K562 (cell line): Measurements from ENCODE around the gene MBLAC2. TPM values are rescaled to one million over a fixed set of nuclear protein-coding genes. Genes with fewer than 3 reads are reported as not detected.
A peak's percentile ranks its signal among the peaks of the same experiment; 100 is the strongest.

Experiments used
- CBFA2T2 ChIP-seq: fragments of 450-650 bp; conservative IDR thresholded peaks from 2 replicates; pipeline ENCODE4 v1.6.1; 2017; ENCODE audit warnings: mild to moderate bottlenecking
- FOXA1 ChIP-seq: fragments of 450-650 bp; IDR thresholded peaks from 2 replicates; pipeline ENCODE4 v1.6.1; 2016; ENCODE audit warnings: mild to moderate bottlenecking, borderline replicate concordance
- FOXM1 ChIP-seq, 2 experiments: fragments of 450-650 bp in 1 of 2; sonication (generic) in 1 of 2; formaldehyde crosslinking in 1 of 2; IDR thresholded peaks; 2 replicates each; pipeline versions ENCODE4 v1.6.1 to v1.9.0; 2017 to 2022; ENCODE audit warnings: low read depth in 2 of 2, mild to moderate bottlenecking in 2 of 2, missing genetic modification reagents in 1 of 2, moderate library complexity in 1 of 2
- HEY1 ChIP-seq: fragments of 250-450 bp; sonication (Bioruptor Pico); IDR thresholded peaks from 2 replicates; pipeline ENCODE4 v1.5.0; 2020; ENCODE audit warnings: mild to moderate bottlenecking, moderate library complexity, borderline replicate concordance
- HIVEP1 ChIP-seq: fragments of 250-450 bp; sonication (Bioruptor Pico); IDR thresholded peaks from 2 replicates; pipeline ENCODE4 v1.4.0; 2020; ENCODE audit warnings: mild to moderate bottlenecking
- ILF3 ChIP-seq: fragments of 450-650 bp; IDR thresholded peaks from 2 replicates; pipeline ENCODE4 v1.6.1; 2018; ENCODE audit warnings: antibody characterized with exemption, mild to moderate bottlenecking, moderate library complexity, borderline replicate concordance
- MEF2D ChIP-seq: conservative IDR thresholded peaks from 2 replicates; pipeline ENCODE4 v1.6.1; 2016; ENCODE audit warnings: low read depth, missing genetic modification characterization, missing compliant biosample characterization
- MTA1 ChIP-seq: fragments of 450-650 bp; IDR thresholded peaks from 2 replicates; pipeline ENCODE4 v1.6.1; 2017; ENCODE audit warnings: borderline replicate concordance
- PHTF2 ChIP-seq: fragments of 250-450 bp; sonication (Bioruptor Pico); IDR thresholded peaks from 2 replicates; pipeline ENCODE4 v1.5.0; 2021; ENCODE audit warnings: mild to moderate bottlenecking
- SNRNP70 ChIP-seq: fragments of 200-400 bp; formaldehyde crosslinking; optimal IDR thresholded peaks from 2 replicates; pipeline ENCODE3; 2017; ENCODE audit warnings: low read depth, low read length
- STAT5A ChIP-seq: IDR thresholded peaks from 2 replicates; pipeline ENCODE4 v1.6.1; 2012; ENCODE audit warnings: low read length, inconsistent platforms, borderline replicate concordance
- ZBTB1 ChIP-seq: sonication (generic); formaldehyde crosslinking; IDR thresholded peaks from 2 replicates; pipeline ENCODE4 v1.8.1; 2023; ENCODE audit warnings: missing genetic modification reagents, low read depth, mild to moderate bottlenecking, borderline replicate concordance
- ZKSCAN1 ChIP-seq: fragments of 150-350 bp; IDR thresholded peaks from 2 replicates; pipeline ENCODE4 v1.6.1; 2016; ENCODE audit warnings: low read depth, low read length
- ZNF311 ChIP-seq: fragments of 250-450 bp; sonication (Bioruptor Pico); IDR thresholded peaks from 2 replicates; pipeline ENCODE4 v1.4.0; 2020; ENCODE audit warnings: mild to moderate bottlenecking, moderate library complexity
- ZNF316 ChIP-seq: fragments of 450-650 bp; IDR thresholded peaks from 2 replicates; pipeline ENCODE4 v1.6.1; 2016
- polyA plus RNA-seq, 8 experiments: library from polyadenylated mRNA; depleted of rRNA in 4 of 8; stranded (reverse) in 5 of 8; unstranded in 3 of 8; fragments of >200 nt; fragmentation: Nextera tagmentation in 2 of 8; fragmentation: Illumina TruSeq in 1 of 8; extraction: Ambion mirVana in 2 of 8; extraction: Trizol in 1 of 8; gene quantifications; 2 replicates each; pipeline versions ENCODE4 v1.2.1 to v1.2.3, GENCODE V29; 2011 to 2014; ENCODE audit warnings: inconsistent platforms in 1 of 8, missing spikeins in 1 of 8
- total RNA-seq, 7 experiments: library from RNA; depleted of rRNA in 6 of 7; stranded (reverse); fragments of >200 nt in 6 of 7; fragmentation: Illumina TruSeq in 2 of 7; extraction: Trizol in 2 of 7; gene quantifications; 2 replicates each; pipeline versions ENCODE4 v1.2.1 to v1.2.3, GENCODE V29; 2011 to 2021; ENCODE audit warnings: low replicate concordance in 1 of 7
- TF ChIP-seq, protein P1 (sequence below): sonication (generic); formaldehyde crosslinking; IDR thresholded peaks from 2 replicates; pipeline ENCODE4 v1.8.1; 2023; ENCODE audit warnings: mild to moderate bottlenecking, missing genetic modification reagents

MBLAC2 gene
- total and polyA plus RNA-seq, 9 of the 15 experiments (the other 6 are each of a cell fraction or from before 2014, with no cell fraction given): 2.4 to 13.1 (median 10.3) TPM

DNA sequence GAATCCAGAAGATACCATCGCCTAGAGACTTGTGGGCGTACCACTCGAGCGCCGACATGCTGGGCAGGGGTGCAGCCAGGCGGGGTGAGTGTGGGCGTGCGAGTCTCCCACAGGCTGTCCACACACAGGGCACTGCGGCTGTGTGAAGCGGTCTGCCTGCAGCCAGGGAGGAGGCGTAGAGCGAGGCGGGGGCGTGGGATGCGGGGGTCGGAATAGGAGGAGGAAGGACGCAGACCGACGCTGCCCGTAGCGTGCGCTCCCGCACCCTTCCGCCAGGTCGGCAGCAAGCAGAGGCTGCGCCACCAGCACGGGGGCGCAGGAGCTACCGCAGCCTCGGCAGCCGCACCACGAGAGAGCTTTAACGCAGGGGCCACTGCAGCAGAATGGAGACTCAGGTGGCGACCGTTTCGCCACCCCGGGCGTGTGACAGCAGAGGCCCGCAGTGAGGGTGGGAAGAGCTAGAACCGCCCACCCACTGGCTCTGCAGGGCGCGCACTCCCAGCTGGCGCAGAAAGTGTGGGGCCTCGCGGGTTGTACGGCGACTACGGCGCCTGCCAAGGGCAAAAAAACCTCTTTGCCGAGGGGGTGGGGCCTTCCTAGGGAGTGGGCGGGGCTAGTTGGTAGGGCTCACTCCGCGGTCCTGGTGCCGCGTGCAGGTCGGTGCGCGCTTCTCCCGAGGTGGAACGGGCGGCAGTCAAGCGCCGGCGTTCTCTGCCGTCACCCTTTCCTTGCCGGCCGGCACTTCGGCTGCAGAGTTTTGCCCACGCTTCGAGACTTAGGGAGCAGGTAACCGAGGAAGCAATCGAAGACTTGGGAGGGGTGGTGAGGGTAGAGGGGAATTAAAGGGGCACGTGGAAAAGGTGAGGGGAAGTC, at the start of gene MBLAC2, which contains the start of gene POLR3G (continued):
- no peak for TF ChIP-seq ZNF311 (CRISPR knock-in tag)
- no peak for TF ChIP-seq HIVEP1
- no peak for TF ChIP-seq ILF3
- no peak for TF ChIP-seq HEY1 (CRISPR knock-in tag)
- TF ChIP-seq FOXA1: no peak
- 0 out of 2 replicates have a peak, but pooled peaks have one; percentile 12 for TF ChIP-seq FOXM1 (IDR thresholded peaks at IDR 0.05; ENCODE audit: low read depth)
- TF ChIP-seq FOXM1 (CRISPR knock-in tag; IDR thresholded peaks at IDR 0.05; ENCODE audit: low read depth): 0 out of 2 replicates have a peak, but pooled peaks have one; percentile 16
- no peak for TF ChIP-seq MEF2D
- no peak for TF ChIP-seq ZNF316
- TF ChIP-seq, protein P1, sequence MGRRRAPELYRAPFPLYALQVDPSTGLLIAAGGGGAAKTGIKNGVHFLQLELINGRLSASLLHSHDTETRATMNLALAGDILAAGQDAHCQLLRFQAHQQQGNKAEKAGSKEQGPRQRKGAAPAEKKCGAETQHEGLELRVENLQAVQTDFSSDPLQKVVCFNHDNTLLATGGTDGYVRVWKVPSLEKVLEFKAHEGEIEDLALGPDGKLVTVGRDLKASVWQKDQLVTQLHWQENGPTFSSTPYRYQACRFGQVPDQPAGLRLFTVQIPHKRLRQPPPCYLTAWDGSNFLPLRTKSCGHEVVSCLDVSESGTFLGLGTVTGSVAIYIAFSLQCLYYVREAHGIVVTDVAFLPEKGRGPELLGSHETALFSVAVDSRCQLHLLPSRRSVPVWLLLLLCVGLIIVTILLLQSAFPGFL (CRISPR knock-in tag): no peak
- TF ChIP-seq MTA1: 0 out of 2 replicates have a peak, but pooled peaks have one; percentile 27
- no peak for TF ChIP-seq SNRNP70
- TF ChIP-seq CBFA2T2: no peak
- no peak for TF ChIP-seq STAT5A
- TF ChIP-seq ZBTB1: peak; percentile 38; the same call in 1 of the 2 replicates
- TF ChIP-seq PHTF2 (CRISPR knock-in tag): no peak
- peak; percentile 19; the same call in 1 of the 2 replicates for TF ChIP-seq ZKSCAN1
